Right lobe of liver (tissue), 6 donors: ENCODE measurements around the gene EMX2. TPM values are rescaled to one million over a fixed set of nuclear protein-coding genes. Genes with fewer than 3 reads are reported as not detected.

Source experiments
- ATAC-seq, 4 donors: fragments of 200-7000 bp; cut with Tn5 transposase; one replicate each; pipeline ENCODE4 v1.9.1; 2020; ENCODE audit warnings: mild to moderate bottlenecking in 4 of 4, moderate library complexity in 4 of 4
- DNase-seq, 3 donors: peaks; one replicate each; pipeline ENCODE4 v3.0.0-alpha.2; 2020
- H3K27ac ChIP-seq, 3 donors: fragments of 200-600 bp; one replicate each; pipeline ENCODE4 v1.8.0; 2022
- H3K27me3 ChIP-seq, 2 donors: fragments of 200-600 bp; one replicate each; pipeline ENCODE4 v1.8.0; 2022
- H3K36me3 ChIP-seq, 4 donors: fragments of 200-600 bp; sonication (generic) in 1 of 4; one replicate each; pipeline versions ENCODE4 v1.5.1 to v1.8.0; 2017 to 2022; ENCODE audit warnings: control low read depth in 1 of 4
- H3K4me1 ChIP-seq, 4 donors: fragments of 200-600 bp; sonication (generic) in 1 of 4; one replicate each; pipeline versions ENCODE4 v1.5.1 to v1.8.0; 2017 to 2022; ENCODE audit warnings: control low read depth in 1 of 4
- H3K4me3 ChIP-seq, 3 donors: fragments of 200-600 bp; one replicate each; pipeline ENCODE4 v1.8.0; 2022
- H3K9me3 ChIP-seq, 4 donors: fragments of 200-600 bp; sonication (generic) in 1 of 4; one replicate each; pipeline versions ENCODE4 v1.5.1 to v1.8.0; 2017 to 2022; ENCODE audit warnings: control low read depth in 1 of 4
- POLR2A ChIP-seq: fragments of 450-650 bp; IDR thresholded peaks from one replicate; pipeline ENCODE4 v1.6.1; 2017; ENCODE audit warnings: antibody characterized with exemption, mild to moderate bottlenecking
- WGBS: methylation state at CpG from one replicate; pipeline ENCODE4 v1.1.6; 2018; ENCODE audit warnings: low coverage, low lambda C conversion rate; ENCODE audit not compliant: insufficient coverage; ENCODE audit errors: missing lambda C conversion rate; 5-methylcytosine and 5-hydroxymethylcytosine counted together
- intact Hi-C, 2 donors: fragments of 100-400 bp; cut with DNase I; formaldehyde crosslinking; loops; one replicate each; pipeline versions ENCODE4 v1.11.2 to v1.14.1; 2022
- total RNA-seq, 6 experiments: library from RNA; depleted of rRNA in 2 of 6; stranded (reverse); fragments of >200 nt in 2 of 6; fragmentation: NEBNext Ultra II Directional in 3 of 6; extraction: Animal tissue kit (Norgen Biotek cat#: 25700) in 3 of 6; gene quantifications; one replicate each; pipeline versions ENCODE4 v1.1.0 to v1.2.4, GENCODE V29; 2016 to 2023
- TF ChIP-seq, protein P1 (sequence below), 4 donors: fragments of 200-600 bp in 3 of 4; fragments of 450-650 bp in 1 of 4; IDR thresholded peaks; one replicate each; pipeline versions ENCODE4 v1.5.1 to v1.8.0; 2016 to 2022; ENCODE audit warnings: antibody characterized with exemption in 4 of 4, mild to moderate bottlenecking in 2 of 4
- donor health status: DM: no; HTN: yes; CAD: no.
- donor health status: DM: no; HTN: no; CAD: no.
- donor health status: DM: no; HTN: no; CAD: no.
- donor health status: DM: no; HTN: yes; CAD: no.
- donor health status: DM: no; HTN: yes; CAD: no.

Gene EMX2
- total RNA-seq, 6 experiments from 2014 or later: not detected

GRCh38 chr10:117541909-117542705, 439 bp upstream of the EMX2 start:
- TF ChIP-seq POLR2A: no peak
- TF ChIP-seq, protein P1, sequence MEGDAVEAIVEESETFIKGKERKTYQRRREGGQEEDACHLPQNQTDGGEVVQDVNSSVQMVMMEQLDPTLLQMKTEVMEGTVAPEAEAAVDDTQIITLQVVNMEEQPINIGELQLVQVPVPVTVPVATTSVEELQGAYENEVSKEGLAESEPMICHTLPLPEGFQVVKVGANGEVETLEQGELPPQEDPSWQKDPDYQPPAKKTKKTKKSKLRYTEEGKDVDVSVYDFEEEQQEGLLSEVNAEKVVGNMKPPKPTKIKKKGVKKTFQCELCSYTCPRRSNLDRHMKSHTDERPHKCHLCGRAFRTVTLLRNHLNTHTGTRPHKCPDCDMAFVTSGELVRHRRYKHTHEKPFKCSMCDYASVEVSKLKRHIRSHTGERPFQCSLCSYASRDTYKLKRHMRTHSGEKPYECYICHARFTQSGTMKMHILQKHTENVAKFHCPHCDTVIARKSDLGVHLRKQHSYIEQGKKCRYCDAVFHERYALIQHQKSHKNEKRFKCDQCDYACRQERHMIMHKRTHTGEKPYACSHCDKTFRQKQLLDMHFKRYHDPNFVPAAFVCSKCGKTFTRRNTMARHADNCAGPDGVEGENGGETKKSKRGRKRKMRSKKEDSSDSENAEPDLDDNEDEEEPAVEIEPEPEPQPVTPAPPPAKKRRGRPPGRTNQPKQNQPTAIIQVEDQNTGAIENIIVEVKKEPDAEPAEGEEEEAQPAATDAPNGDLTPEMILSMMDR (IDR thresholded peaks at IDR 0.05): no peak
- Histone ChIP-seq H3K36me3 (no peaks in the 10 kb centered on the region), H3K27me3 (peaks cover 34 to 65% of the 10 kb centered on the region in 2 donors), H3K4me3 (no peak overlapping the region), H3K4me1 (peaks cover 0 to 35% (median 13%) of the 10 kb centered on the region in 4 donors), H3K9me3 (no peaks in the 10 kb centered on the region), H3K27ac (no peak overlapping the region)
- intact Hi-C loops: no loop called here
- WGBS: 7% methylated on average over 32 of the region's 62 CpGs
- DNase-seq: no peak
- no peak for ATAC-seq

GRCh38 chr10:117543225-117544003, 868 bp downstream of the EMX2 start:
- ATAC-seq (peak in 1 of 4 donors; percentile 3), DNase-seq (no peak)
- intact Hi-C loops: no loop called here
- H3K27ac ChIP-seq: no peak overlapping the region
- no peaks in the 10 kb centered on the region for H3K36me3 ChIP-seq
- H3K4me3 ChIP-seq: no peak overlapping the region
- peaks cover 26 to 57% of the 10 kb centered on the region in 2 donors for H3K27me3 ChIP-seq
- H3K9me3 ChIP-seq: no peaks in the 10 kb centered on the region
- H3K4me1 ChIP-seq: peaks cover 0 to 28% (median 13%) of the 10 kb centered on the region in 4 donors
- 4% methylated on average over 38 of the region's 90 CpGs for WGBS
- no peak for TF ChIP-seq POLR2A
- TF ChIP-seq, protein P1 (IDR thresholded peaks at IDR 0.05): no peak

- ATAC-seq (peak in 1 of 4 donors; percentile 41), DNase-seq (no peak)
- Histone ChIP-seq H3K27me3 (peaks cover 26 to 56% of the 10 kb centered on the region in 2 donors), H3K4me1 (peaks cover 0 to 27% (median 13%) of the 10 kb centered on the region in 4 donors), H3K9me3 (no peaks in the 10 kb centered on the region), H3K36me3 (no peaks in the 10 kb centered on the region), H3K27ac (no peak overlapping the region), H3K4me3 (peak overlapping the region in 1 of 3 donors; percentile 9)
- WGBS: 4% methylated on average over 31 of the region's 41 CpGs
- TF ChIP-seq POLR2A: no peak
- TF ChIP-seq, protein P1 (IDR thresholded peaks at IDR 0.05): no peak
- intact Hi-C loops: no loop called here
Measured at GRCh38 chr10:117544004-117544701, 1.6 kb downstream of the EMX2 start.

DNA sequence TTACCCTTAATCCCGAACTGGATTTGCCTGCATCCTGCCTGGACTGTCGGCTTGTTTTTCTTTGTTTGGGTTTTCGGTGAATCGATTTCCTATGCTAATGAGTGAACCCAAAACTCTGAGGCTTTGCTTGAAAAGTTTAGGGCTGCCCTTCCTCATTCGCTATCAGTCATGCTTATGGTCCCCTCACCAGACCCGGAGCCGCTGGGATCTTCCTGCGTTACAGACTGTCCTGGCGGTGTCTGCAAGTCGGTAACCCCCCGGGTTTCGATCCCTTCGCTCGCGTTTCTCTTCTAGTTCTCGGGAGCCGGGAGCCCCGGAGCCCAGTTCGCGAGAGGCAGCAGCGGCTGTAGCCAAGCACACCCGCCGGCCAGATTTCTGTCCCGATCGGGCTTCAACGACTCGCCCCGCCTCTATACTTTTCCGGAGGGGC, 2.2 kb downstream of the EMX2 start:
- no peaks in the 10 kb centered on the region for H3K36me3 ChIP-seq
- no peaks in the 10 kb centered on the region for H3K9me3 ChIP-seq
- H3K4me1 ChIP-seq: peaks cover 0 to 23% (median 13%) of the 10 kb centered on the region in 4 donors
- H3K27me3 ChIP-seq: peaks cover 26 to 56% of the 10 kb centered on the region in 2 donors
- intact Hi-C loops: no loop called here
- no peak overlapping the region for H3K27ac ChIP-seq
- DNase-seq (no peak), ATAC-seq (no peak)
- H3K4me3 ChIP-seq: peak overlapping the region in 1 of 3 donors; percentile 18
- 2% methylated on average over 23 of the region's 29 CpGs for WGBS
- no peak for TF ChIP-seq POLR2A
- TF ChIP-seq, protein P1 (IDR thresholded peaks at IDR 0.05): no peak
